Epithelial cell of esophagus (primary cell): Measurements from ENCODE around the gene TGM5.
A peak's percentile ranks its signal among the peaks of the same experiment; 100 is the strongest.

ENCODE experiments used
- DNase-seq: peaks from one replicate; pipeline ENCODE4 v3.0.0; 2010; ENCODE audit warnings: low read depth
- H3K4me3 ChIP-seq: 2 replicates; pipeline ENCODE4 v1.5.1; 2011; ENCODE audit warnings: mild to moderate bottlenecking, low read length, control low read depth
- CTCF ChIP-seq: IDR thresholded peaks from 2 replicates; pipeline ENCODE4 v1.5.1; 2011; ENCODE audit warnings: low read depth, mild to moderate bottlenecking, low read length, control low read depth, inconsistent platforms; ENCODE audit not compliant: insufficient read depth; ENCODE audit errors: missing control alignments

The TGM5 gene

GRCh38 chr15:43253431-43254403, 13.0 kb downstream of the TGM5 start:
- H3K4me3 ChIP-seq = no peak overlapping the region
- TF ChIP-seq CTCF = no peak
- DNase-seq = peak; percentile 95

- H3K4me3 ChIP-seq = no peak overlapping the region
- TF ChIP-seq CTCF = no peak
- DNase-seq = no peak
Measured at GRCh38 chr15:43251871-43252250, 14.9 kb downstream of the TGM5 start.

GRCh38 chr15:43251185-43251870, 15.4 kb downstream of the TGM5 start:
- no peak for DNase-seq
- no peak for TF ChIP-seq CTCF
- no peak overlapping the region for H3K4me3 ChIP-seq

GRCh38 chr15:43250785-43251184, 15.9 kb downstream of the TGM5 start:
- H3K4me3 ChIP-seq = no peak overlapping the region
- TF ChIP-seq CTCF = no peak
- peak; percentile 86 for DNase-seq

- DNase-seq = peak; percentile 68
- TF ChIP-seq CTCF = no peak
- no peak overlapping the region for H3K4me3 ChIP-seq
Measured at GRCh38 chr15:43249699-43250203, 17.0 kb downstream of the TGM5 start.

GRCh38 chr15:43249236-43249635, 17.5 kb downstream of the TGM5 start:
- no peak for TF ChIP-seq CTCF
- no peak overlapping the region for H3K4me3 ChIP-seq
- DNase-seq = no peak
